Colonic mucosa (tissue), 4 donors: ENCODE results near the gene MRPS15. TPM values are rescaled to one million over a fixed set of nuclear protein-coding genes. Genes with fewer than 3 reads are reported as not detected.

ENCODE experiments used
- DNase-seq: peaks from one replicate; pipeline ENCODE4 v3.0.0-alpha.2; 2020
- H3K27ac ChIP-seq: fragments of 200-600 bp; one replicate; pipeline ENCODE4 v1.8.0; 2021
- H3K27me3 ChIP-seq: fragments of 200-600 bp; one replicate; pipeline ENCODE4 v1.8.0; 2021
- H3K36me3 ChIP-seq: fragments of 200-600 bp; one replicate; pipeline ENCODE4 v1.8.0; 2021
- H3K4me1 ChIP-seq: fragments of 200-600 bp; one replicate; pipeline ENCODE4 v1.8.0; 2021; ENCODE audit warnings: mild to moderate bottlenecking
- H3K4me3 ChIP-seq: fragments of 200-600 bp; one replicate; pipeline ENCODE4 v1.8.0; 2021
- H3K9ac ChIP-seq, 2 donors: one replicate each; pipeline ENCODE4 v1.7.0; 2013; ENCODE audit warnings: control low read depth in 2 of 2, low read depth in 2 of 2, low read length in 2 of 2
- H3K9me3 ChIP-seq: fragments of 200-600 bp; one replicate; pipeline ENCODE4 v1.8.0; 2021
- CTCF ChIP-seq: fragments of 200-600 bp; IDR thresholded peaks from one replicate; pipeline ENCODE4 v1.8.0; 2022; ENCODE audit warnings: antibody characterized with exemption, mild to moderate bottlenecking
- intact Hi-C: fragments of 100-400 bp; cut with DNase I; formaldehyde crosslinking; loops from one replicate; pipeline ENCODE4 v1.14.1; 2022
- total RNA-seq, 2 donors: library from RNA; stranded (reverse); fragmentation: NEBNext Ultra II Directional in 1 of 2; extraction: Animal tissue kit (Norgen Biotek cat#: 25700) in 1 of 2; gene quantifications; one replicate each; pipeline ENCODE4 v1.2.1, GENCODE V29; 2021
- donor health status: healthy.
- donor health status: DM: no; HTN: no; CAD: no.
- donor health status: DM: no; HTN: no; CAD: no.

MRPS15 gene
- total RNA-seq, 2 donors from 2014 or later = 57.9 to 106 TPM

DNA sequence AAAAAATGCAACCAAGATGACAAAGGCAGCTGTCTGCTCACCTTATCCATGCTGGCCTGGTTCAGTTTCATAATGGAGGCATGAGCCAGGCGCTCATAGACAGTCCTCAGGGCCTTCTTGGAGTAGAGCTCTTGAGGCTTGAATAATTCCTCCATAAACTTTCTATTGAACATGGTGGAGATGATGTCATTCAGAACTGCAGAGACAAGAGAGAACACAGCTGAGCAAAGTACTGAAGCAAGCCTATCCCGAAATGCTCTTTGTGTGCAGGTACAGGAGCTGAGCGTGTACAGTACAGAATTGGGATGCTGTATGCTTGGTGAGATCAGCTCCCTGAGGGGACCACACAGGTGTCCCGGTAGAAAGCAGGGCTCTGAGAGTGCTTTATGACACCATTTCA, 25.5 kb downstream of the MRPS15 start:
- TF ChIP-seq CTCF = no peak
- DNase-seq = no peak

GRCh38 chr1:36436821-36437220, 27.4 kb downstream of the MRPS15 start:
- Histone ChIP-seq H3K4me3 (no peak overlapping the region), H3K9ac (no peak overlapping the region), H3K36me3 (no peaks in the 10 kb centered on the region), H3K27ac (no peak overlapping the region), H3K9me3 (no peaks in the 10 kb centered on the region), H3K4me1 (no peaks in the 10 kb centered on the region), H3K27me3 (no peaks in the 10 kb centered on the region)
- intact Hi-C loops = no loop called here
- TF ChIP-seq CTCF = no peak
- no peak for DNase-seq

More for the DNA sequence above, 25.5 kb downstream of the MRPS15 start:
- Histone ChIP-seq H3K27me3 (no peaks in the 10 kb centered on the region), H3K4me1 (no peaks in the 10 kb centered on the region), H3K36me3 (no peaks in the 10 kb centered on the region), H3K4me3 (no peak overlapping the region), H3K9me3 (no peaks in the 10 kb centered on the region), H3K27ac (no peak overlapping the region), H3K9ac (no peak overlapping the region)
- intact Hi-C loops = no loop called here

DNA sequence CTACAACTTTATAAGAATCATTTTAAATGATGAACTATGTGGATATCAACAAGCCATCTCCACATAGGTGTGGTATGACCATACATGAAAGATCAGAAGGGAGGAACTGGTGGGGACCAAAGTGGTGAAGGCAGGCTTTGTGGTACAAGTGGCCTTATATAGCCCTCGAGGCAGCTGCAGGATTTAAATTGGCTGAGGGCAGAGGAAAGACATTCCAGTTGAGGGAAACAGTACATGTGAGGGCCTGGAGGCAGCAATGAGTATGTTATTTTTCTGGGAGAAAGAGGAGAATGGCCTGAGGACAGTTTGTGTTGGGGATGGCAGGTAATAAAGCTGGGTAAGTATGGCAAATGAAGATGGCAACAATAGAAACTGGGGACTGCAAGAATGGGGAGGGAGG, 31.1 kb downstream of the MRPS15 start:
- TF ChIP-seq CTCF = no peak
- Histone ChIP-seq H3K36me3 (no peaks in the 10 kb centered on the region), H3K27ac (no peak overlapping the region), H3K4me1 (no peaks in the 10 kb centered on the region), H3K9me3 (no peaks in the 10 kb centered on the region), H3K4me3 (no peak overlapping the region), H3K9ac (no peak overlapping the region), H3K27me3 (no peaks in the 10 kb centered on the region)
- DNase-seq = no peak
- intact Hi-C loops = no loop called here

- Histone ChIP-seq H3K27ac (no peak overlapping the region), H3K9ac (no peak overlapping the region), H3K4me1 (no peaks in the 10 kb centered on the region), H3K9me3 (no peaks in the 10 kb centered on the region), H3K36me3 (no peaks in the 10 kb centered on the region), H3K27me3 (no peaks in the 10 kb centered on the region), H3K4me3 (no peak overlapping the region)
- intact Hi-C loops = no loop called here
- no peak for DNase-seq
- no peak for TF ChIP-seq CTCF
These were observed 31.6 kb downstream of the MRPS15 start for GRCh38 chr1:36432616-36433015.

- H3K36me3 ChIP-seq = no peaks in the 10 kb centered on the region
- no peaks in the 10 kb centered on the region for H3K9me3 ChIP-seq
- no peaks in the 10 kb centered on the region for H3K27me3 ChIP-seq
- no peak for DNase-seq
- no peak overlapping the region for H3K27ac ChIP-seq
- no peaks in the 10 kb centered on the region for H3K4me1 ChIP-seq
- no peak for TF ChIP-seq CTCF
- no peak overlapping the region for H3K4me3 ChIP-seq
- intact Hi-C loops = loop anchor here (10.0 kb wide), 1 partner anchor 331 kb away; no protein-coding TSS in a partner anchor
- no peak overlapping the region for H3K9ac ChIP-seq
These were observed 38.4 kb downstream of the MRPS15 start for GRCh38 chr1:36425791-36426190.
